Upper lobe of right lung (tissue), 1 donor: ENCODE measurements around the gene KRT33B. TPM values are rescaled to one million over a fixed set of nuclear protein-coding genes. Genes with fewer than 3 reads are reported as not detected.
"Not testable (repeated sequence)": the region's sequence is repeated elsewhere in the genome, so short reads cannot be mapped to it uniquely, and the experiment has no call there.

Experiments
- ATAC-seq: fragments of 200-7000 bp; cut with Tn5 transposase; one replicate; pipeline ENCODE4 v1.9.1; 2020; ENCODE audit warnings: mild to moderate bottlenecking, moderate library complexity
- DNase-seq: peaks from one replicate; pipeline ENCODE4 v3.0.0-alpha.2; 2020
- H3K27ac ChIP-seq: fragments of 200-600 bp; one replicate; pipeline ENCODE4 v1.8.0; 2022
- H3K27me3 ChIP-seq: fragments of 200-600 bp; one replicate; pipeline ENCODE4 v1.8.0; 2022; ENCODE audit warnings: mild to moderate bottlenecking
- H3K36me3 ChIP-seq: fragments of 200-600 bp; one replicate; pipeline ENCODE4 v1.8.0; 2022
- H3K4me1 ChIP-seq: fragments of 200-600 bp; one replicate; pipeline ENCODE4 v1.8.0; 2022
- H3K4me3 ChIP-seq: fragments of 200-600 bp; one replicate; pipeline ENCODE4 v1.8.0; 2022; ENCODE audit warnings: mild to moderate bottlenecking
- H3K9me3 ChIP-seq: fragments of 200-600 bp; one replicate; pipeline ENCODE4 v1.8.0; 2022
- intact Hi-C: fragments of 100-400 bp; cut with DNase I; formaldehyde crosslinking; loops from one replicate; pipeline ENCODE4 v1.11.0; 2022
- total RNA-seq: library from RNA; stranded (reverse); fragmentation: NEBNext Ultra II Directional; extraction: Animal tissue kit (Norgen Biotek cat#: 25700); gene quantifications from one replicate; pipeline ENCODE4 v1.2.1, GENCODE V29; 2021
- TF ChIP-seq, protein P1 (sequence below): fragments of 200-600 bp; IDR thresholded peaks from one replicate; pipeline ENCODE4 v1.8.0; 2022; ENCODE audit warnings: antibody characterized with exemption
- donor health status: DM: no; HTN: yes; CAD: no; lungs with severe emphysema.

KRT33B gene
- total RNA-seq, 1 donor from 2014 or later: not detected

DNA sequence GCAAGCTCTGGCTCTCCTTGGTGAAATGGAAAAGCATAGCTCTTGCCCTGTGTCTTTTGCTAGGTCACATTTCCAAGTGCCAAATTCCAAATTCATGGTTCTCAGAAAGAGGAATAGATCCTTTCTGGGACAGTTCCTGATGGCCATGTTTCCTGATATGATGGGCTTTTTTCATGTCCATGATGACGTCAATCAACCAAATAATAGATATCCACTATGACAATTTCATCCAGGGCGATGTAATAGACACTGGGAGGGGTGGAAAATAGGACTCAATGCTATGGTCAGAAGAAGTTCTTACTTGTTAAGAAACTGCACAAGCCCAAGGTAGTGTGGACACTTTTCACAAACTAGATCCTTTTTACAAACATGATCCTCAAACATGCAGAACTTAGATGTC lies 18.4 kb downstream of the KRT33B start:
- Histone ChIP-seq H3K36me3 (no peaks in the 10 kb centered on the region), H3K4me3 (no peak overlapping the region), H3K9me3 (no peaks in the 10 kb centered on the region), H3K27ac (no peak overlapping the region), H3K27me3 (no peaks in the 10 kb centered on the region), H3K4me1 (no peaks in the 10 kb centered on the region)
- TF ChIP-seq, protein P1, sequence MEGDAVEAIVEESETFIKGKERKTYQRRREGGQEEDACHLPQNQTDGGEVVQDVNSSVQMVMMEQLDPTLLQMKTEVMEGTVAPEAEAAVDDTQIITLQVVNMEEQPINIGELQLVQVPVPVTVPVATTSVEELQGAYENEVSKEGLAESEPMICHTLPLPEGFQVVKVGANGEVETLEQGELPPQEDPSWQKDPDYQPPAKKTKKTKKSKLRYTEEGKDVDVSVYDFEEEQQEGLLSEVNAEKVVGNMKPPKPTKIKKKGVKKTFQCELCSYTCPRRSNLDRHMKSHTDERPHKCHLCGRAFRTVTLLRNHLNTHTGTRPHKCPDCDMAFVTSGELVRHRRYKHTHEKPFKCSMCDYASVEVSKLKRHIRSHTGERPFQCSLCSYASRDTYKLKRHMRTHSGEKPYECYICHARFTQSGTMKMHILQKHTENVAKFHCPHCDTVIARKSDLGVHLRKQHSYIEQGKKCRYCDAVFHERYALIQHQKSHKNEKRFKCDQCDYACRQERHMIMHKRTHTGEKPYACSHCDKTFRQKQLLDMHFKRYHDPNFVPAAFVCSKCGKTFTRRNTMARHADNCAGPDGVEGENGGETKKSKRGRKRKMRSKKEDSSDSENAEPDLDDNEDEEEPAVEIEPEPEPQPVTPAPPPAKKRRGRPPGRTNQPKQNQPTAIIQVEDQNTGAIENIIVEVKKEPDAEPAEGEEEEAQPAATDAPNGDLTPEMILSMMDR: no peak
- ATAC-seq (no peak), DNase-seq (no peak)
- intact Hi-C loops: no loop called here

DNA sequence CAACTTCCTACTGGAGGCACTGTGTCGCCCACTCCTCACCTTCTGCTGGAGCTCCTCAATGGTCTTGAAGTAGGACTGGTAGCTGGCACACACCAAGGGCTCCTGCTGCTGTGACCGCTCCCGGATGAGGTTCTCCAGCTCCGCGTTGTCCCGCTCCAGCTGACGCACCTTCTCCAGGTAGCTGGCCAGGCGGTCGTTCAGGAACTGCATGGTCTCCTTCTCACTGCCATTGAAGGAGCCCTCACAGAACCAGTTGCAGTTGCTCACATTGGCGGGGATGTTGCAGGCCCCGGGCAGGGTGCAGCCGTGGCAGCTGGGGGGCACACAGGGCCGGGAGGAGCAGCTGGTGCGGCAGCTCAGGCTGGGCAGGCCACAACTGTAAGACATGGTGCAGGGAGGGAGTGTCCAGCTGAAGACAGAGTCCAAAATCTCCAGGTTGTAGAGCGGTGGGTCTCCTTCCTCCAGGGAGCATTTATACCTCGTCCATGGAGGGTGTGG lies 19.2 kb downstream of the KRT33B start, which contains the start of gene KRT33A:
Gene KRT33A (minus strand): TSS at position 448 of the 498 bp plus-strand sequence. CDS start 61 bp downstream, at position 387.
- H3K36me3 ChIP-seq, H3K27ac ChIP-seq: not testable (repeated sequence)

DNA sequence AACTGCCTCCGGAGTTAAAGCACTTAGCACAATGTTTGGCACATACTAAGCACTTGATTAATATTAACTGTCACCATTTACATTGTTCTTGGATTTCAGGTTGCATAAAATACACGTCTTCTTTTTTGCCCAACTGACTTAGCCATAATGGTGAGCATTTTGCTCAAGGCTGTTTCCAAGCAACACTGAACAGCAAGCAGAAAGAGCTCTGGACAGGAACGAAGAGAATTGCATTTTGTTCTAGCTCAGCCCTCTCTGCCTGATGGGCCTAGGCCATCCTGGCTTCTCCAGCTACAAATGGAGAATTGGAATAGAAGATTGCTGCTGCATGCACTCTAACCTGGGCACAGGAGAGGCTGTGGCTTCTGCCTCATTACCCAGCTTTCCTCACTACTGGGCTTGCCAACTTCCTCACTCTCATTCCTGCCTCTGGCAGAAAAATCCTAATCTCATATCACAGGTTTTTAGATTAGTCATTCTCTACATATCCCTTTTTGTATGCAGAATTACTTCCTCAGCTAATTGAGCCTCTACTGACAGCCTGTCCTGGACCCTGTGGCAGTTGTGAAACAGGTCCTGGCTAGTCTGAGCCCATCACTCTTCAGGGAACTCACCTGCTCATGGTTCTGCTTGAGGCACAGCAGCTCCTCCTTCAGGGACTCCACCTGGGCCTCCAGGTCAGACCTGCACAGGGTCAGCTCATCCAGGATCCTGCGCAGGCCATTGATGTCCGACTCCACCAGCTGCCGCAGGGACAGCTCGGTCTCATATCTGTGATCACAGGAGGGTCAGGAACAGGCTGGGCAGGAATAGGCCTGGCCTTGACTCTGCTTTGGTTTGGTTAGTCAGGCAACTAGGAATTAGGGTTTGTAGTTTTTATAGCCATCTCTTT lies 21.5 kb downstream of the KRT33B start:
- ATAC-seq (no peak), DNase-seq (no peak)
- H3K4me3 ChIP-seq: no peak overlapping the region
- TF ChIP-seq, protein P1: no peak
- no peaks in the 10 kb centered on the region for H3K9me3 ChIP-seq
- H3K27me3 ChIP-seq: no peaks in the 10 kb centered on the region
- intact Hi-C loops: no loop called here
- no peaks in the 10 kb centered on the region for H3K4me1 ChIP-seq
- H3K36me3 ChIP-seq: no peaks in the 10 kb centered on the region
- no peak overlapping the region for H3K27ac ChIP-seq

More for the DNA sequence above, 19.2 kb downstream of the KRT33B start, which contains the start of gene KRT33A:
- H3K4me3 ChIP-seq, H3K27me3 ChIP-seq, H3K9me3 ChIP-seq, DNase-seq, H3K4me1 ChIP-seq, intact Hi-C loops, ATAC-seq: not testable (repeated sequence)

DNA sequence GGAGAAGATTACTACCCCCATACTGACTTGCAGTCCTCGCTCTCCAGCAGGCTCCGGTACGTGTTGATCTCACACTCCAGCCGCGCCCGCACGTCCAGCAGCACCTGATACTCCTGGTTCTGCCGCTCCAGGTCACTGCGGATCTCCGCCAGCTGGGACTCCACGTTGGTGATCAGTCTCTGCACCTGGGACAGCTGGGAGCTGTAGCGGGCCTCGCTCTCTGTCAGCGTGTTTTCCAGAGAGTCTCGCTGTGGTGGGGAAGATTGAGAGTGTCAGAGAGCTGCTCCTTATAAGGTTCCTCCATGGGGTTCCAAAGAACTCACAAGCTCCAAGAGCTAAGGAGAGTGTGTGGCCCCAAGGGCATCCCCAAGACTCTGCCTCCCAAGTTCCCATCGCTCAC lies 23.2 kb downstream of the KRT33B start:
- H3K27ac ChIP-seq, H3K4me1 ChIP-seq, H3K9me3 ChIP-seq, H3K4me3 ChIP-seq, intact Hi-C loops, H3K36me3 ChIP-seq, H3K27me3 ChIP-seq, DNase-seq, ATAC-seq: not testable (repeated sequence)

DNA sequence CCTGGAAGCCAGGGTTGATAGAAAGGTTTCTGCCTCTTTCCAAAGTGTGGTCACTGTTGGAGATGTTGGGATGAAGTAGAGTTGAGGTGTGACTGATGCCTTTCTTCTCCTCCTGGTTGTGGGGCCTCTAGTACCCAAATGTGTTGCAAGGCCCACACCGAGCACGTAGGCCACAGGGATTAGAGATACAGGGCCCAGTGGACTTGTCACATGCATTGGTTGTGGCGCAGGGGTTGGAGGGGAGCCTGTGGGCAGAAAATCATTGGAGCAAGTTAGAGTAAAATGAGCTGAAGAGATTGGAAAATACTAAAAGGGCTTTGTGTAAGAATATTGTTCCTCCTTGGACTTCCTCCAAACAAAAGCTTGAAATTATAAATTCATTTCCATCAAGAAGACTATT lies 23.6 kb downstream of the KRT33B start:
- Histone ChIP-seq H3K27me3 (no peaks in the 10 kb centered on the region), H3K27ac (no peak overlapping the region), H3K36me3 (no peaks in the 10 kb centered on the region), H3K4me3 (no peak overlapping the region), H3K9me3 (no peaks in the 10 kb centered on the region), H3K4me1 (peaks cover 2% of the 10 kb centered on the region)
- DNase-seq (no peak), ATAC-seq (no peak)
- intact Hi-C loops: no loop called here
- TF ChIP-seq, protein P1: no peak

DNA sequence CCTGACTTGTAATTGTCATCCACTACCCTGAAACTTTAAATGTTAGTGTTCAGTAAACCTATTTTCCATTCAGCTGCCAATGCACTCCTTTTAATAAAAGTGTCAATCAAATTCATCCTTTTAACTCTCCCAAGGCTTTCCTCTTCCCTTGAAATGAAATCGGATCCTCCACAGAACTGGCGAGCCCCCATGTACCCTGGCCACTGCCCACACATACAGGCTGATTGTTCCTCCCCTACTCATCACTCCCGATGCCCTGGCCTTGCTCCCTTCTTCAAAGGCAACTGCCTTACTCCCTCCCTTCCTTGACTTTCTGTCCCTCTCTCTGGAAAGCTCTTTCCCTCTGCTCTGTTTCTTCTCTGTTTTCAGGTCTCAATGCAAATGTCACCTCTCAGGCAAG lies 26.6 kb downstream of the KRT33B start:
- Histone ChIP-seq H3K36me3 (no peaks in the 10 kb centered on the region), H3K27ac (no peak overlapping the region), H3K4me3 (no peak overlapping the region), H3K9me3 (no peaks in the 10 kb centered on the region), H3K27me3 (no peaks in the 10 kb centered on the region), H3K4me1 (peaks cover 20% of the 10 kb centered on the region)
- DNase-seq (no peak), ATAC-seq (no peak)
- intact Hi-C loops: no loop called here
- TF ChIP-seq, protein P1: no peak
